ENCODE data around the gene PRXL2B.

Gene PRXL2B

GRCh38 chr1:2630498-2631135 is 44.0 kb downstream of the PRXL2B start:
- Histone ChIP-seq H3K4me3 (ENCODE audit: insufficient read depth, low read depth, low read length, poor library complexity, severe bottlenecking) (no peak overlapping the region), H3K9me3 (ENCODE audit: control insufficient read depth, low read length) (no peaks in the 10 kb centered on the region), H3K4me1 (ENCODE audit: control insufficient read depth, insufficient read depth, low read length, poor library complexity, severe bottlenecking) (peaks cover 8% of the 10 kb centered on the region), H3K27ac (ENCODE audit: insufficient read depth, low read length, poor library complexity, severe bottlenecking) (no peak overlapping the region), H3K27me3 (replicated peaks; ENCODE audit: control insufficient read depth, insufficient read depth, low read length, poor library complexity, severe bottlenecking) (peaks cover 28% of the 10 kb centered on the region), H3K36me3 (ENCODE audit: control insufficient read depth, insufficient read depth, low read length) (no peaks in the 10 kb centered on the region)
- DNase-seq = no peak

- Histone ChIP-seq H3K4me3 (ENCODE audit: insufficient read depth, low read depth, low read length, poor library complexity, severe bottlenecking) (no peak overlapping the region), H3K9me3 (ENCODE audit: control insufficient read depth, low read length) (no peaks in the 10 kb centered on the region), H3K4me1 (ENCODE audit: control insufficient read depth, insufficient read depth, low read length, poor library complexity, severe bottlenecking) (peaks cover 8% of the 10 kb centered on the region), H3K27ac (ENCODE audit: insufficient read depth, low read length, poor library complexity, severe bottlenecking) (no peak overlapping the region), H3K27me3 (replicated peaks; ENCODE audit: control insufficient read depth, insufficient read depth, low read length, poor library complexity, severe bottlenecking) (peaks cover 25% of the 10 kb centered on the region), H3K36me3 (ENCODE audit: control insufficient read depth, insufficient read depth, low read length) (no peaks in the 10 kb centered on the region)
- no peak for DNase-seq
These were observed 44.8 kb downstream of the PRXL2B start for GRCh38 chr1:2631136-2632050.

GRCh38 chr1:2632051-2632430 is 45.5 kb downstream of the PRXL2B start:
- Histone ChIP-seq H3K27ac (ENCODE audit: insufficient read depth, low read length, poor library complexity, severe bottlenecking) (no peak overlapping the region), H3K27me3 (replicated peaks; ENCODE audit: control insufficient read depth, insufficient read depth, low read length, poor library complexity, severe bottlenecking) (peaks cover 25% of the 10 kb centered on the region)
- DNase-seq = no peak

GRCh38 chr1:2632561-2633361 is 46.2 kb downstream of the PRXL2B start, which contains the start of gene MMEL1:
Gene MMEL1 (minus strand): TSS chr1:2633016. CDS start chr1:2629484, 3,532 bp downstream.
- Histone ChIP-seq H3K4me1 (ENCODE audit: control insufficient read depth, insufficient read depth, low read length, poor library complexity, severe bottlenecking) (peaks cover 8% of the 10 kb centered on the region), H3K27ac (ENCODE audit: insufficient read depth, low read length, poor library complexity, severe bottlenecking) (no peak within 1 kb of the TSS), H3K27me3 (replicated peaks; ENCODE audit: control insufficient read depth, insufficient read depth, low read length, poor library complexity, severe bottlenecking) (peaks cover 18% of the 10 kb centered on the region), H3K4me3 (ENCODE audit: insufficient read depth, low read depth, low read length, poor library complexity, severe bottlenecking) (no peak within 1 kb of the TSS), H3K9me3 (ENCODE audit: control insufficient read depth, low read length) (no peaks in the 10 kb centered on the region), H3K36me3 (ENCODE audit: control insufficient read depth, insufficient read depth, low read length) (no peaks in the 10 kb centered on the region)
- no peak for DNase-seq

More at GRCh38 chr1:2632051-2632430, 45.5 kb downstream of the PRXL2B start:
- H3K9me3 ChIP-seq (ENCODE audit: control insufficient read depth, low read length) = no peaks in the 10 kb centered on the region
- H3K4me3 ChIP-seq (ENCODE audit: insufficient read depth, low read depth, low read length, poor library complexity, severe bottlenecking) = no peak overlapping the region
- peaks cover 8% of the 10 kb centered on the region for H3K4me1 ChIP-seq (ENCODE audit: control insufficient read depth, insufficient read depth, low read length, poor library complexity, severe bottlenecking)
- no peaks in the 10 kb centered on the region for H3K36me3 ChIP-seq (ENCODE audit: control insufficient read depth, insufficient read depth, low read length)

GRCh38 chr1:2633366-2633935 is 46.9 kb downstream of the PRXL2B start:
- Histone ChIP-seq H3K9me3 (ENCODE audit: control insufficient read depth, low read length) (no peaks in the 10 kb centered on the region), H3K27me3 (replicated peaks; ENCODE audit: control insufficient read depth, insufficient read depth, low read length, poor library complexity, severe bottlenecking) (peaks cover 11% of the 10 kb centered on the region), H3K4me1 (ENCODE audit: control insufficient read depth, insufficient read depth, low read length, poor library complexity, severe bottlenecking) (peaks cover 8% of the 10 kb centered on the region)

GRCh38 chr1:2633936-2634491 is 47.4 kb downstream of the PRXL2B start:
- H3K4me3 ChIP-seq (ENCODE audit: insufficient read depth, low read depth, low read length, poor library complexity, severe bottlenecking) = no peak overlapping the region
- H3K27me3 ChIP-seq (replicated peaks; ENCODE audit: control insufficient read depth, insufficient read depth, low read length, poor library complexity, severe bottlenecking) = peaks cover 10% of the 10 kb centered on the region
- peaks cover 5% of the 10 kb centered on the region for H3K4me1 ChIP-seq (ENCODE audit: control insufficient read depth, insufficient read depth, low read length, poor library complexity, severe bottlenecking)
- H3K27ac ChIP-seq (ENCODE audit: insufficient read depth, low read length, poor library complexity, severe bottlenecking) = no peak overlapping the region
- H3K9me3 ChIP-seq (ENCODE audit: control insufficient read depth, low read length) = no peaks in the 10 kb centered on the region
- no peaks in the 10 kb centered on the region for H3K36me3 ChIP-seq (ENCODE audit: control insufficient read depth, insufficient read depth, low read length)
- no peak for DNase-seq

More at GRCh38 chr1:2633366-2633935, 46.9 kb downstream of the PRXL2B start:
- Histone ChIP-seq H3K36me3 (ENCODE audit: control insufficient read depth, insufficient read depth, low read length) (no peaks in the 10 kb centered on the region), H3K27ac (ENCODE audit: insufficient read depth, low read length, poor library complexity, severe bottlenecking) (no peak overlapping the region), H3K4me3 (ENCODE audit: insufficient read depth, low read depth, low read length, poor library complexity, severe bottlenecking) (no peak overlapping the region)
- no peak for DNase-seq

- Histone ChIP-seq H3K27ac (ENCODE audit: insufficient read depth, low read length, poor library complexity, severe bottlenecking) (no peak overlapping the region), H3K9me3 (ENCODE audit: control insufficient read depth, low read length) (no peaks in the 10 kb centered on the region), H3K4me3 (ENCODE audit: insufficient read depth, low read depth, low read length, poor library complexity, severe bottlenecking) (no peak overlapping the region), H3K4me1 (ENCODE audit: control insufficient read depth, insufficient read depth, low read length, poor library complexity, severe bottlenecking) (no peaks in the 10 kb centered on the region), H3K36me3 (ENCODE audit: control insufficient read depth, insufficient read depth, low read length) (no peaks in the 10 kb centered on the region), H3K27me3 (replicated peaks; ENCODE audit: control insufficient read depth, insufficient read depth, low read length, poor library complexity, severe bottlenecking) (peaks cover 10% of the 10 kb centered on the region)
- DNase-seq = no peak
These were observed 48.9 kb downstream of the PRXL2B start for GRCh38 chr1:2635361-2636010.

GRCh38 chr1:2636733-2637132 is 50.2 kb downstream of the PRXL2B start:
- no peaks in the 10 kb centered on the region for H3K9me3 ChIP-seq (ENCODE audit: control insufficient read depth, low read length)
- H3K4me3 ChIP-seq (ENCODE audit: insufficient read depth, low read depth, low read length, poor library complexity, severe bottlenecking) = no peak overlapping the region
- H3K4me1 ChIP-seq (ENCODE audit: control insufficient read depth, insufficient read depth, low read length, poor library complexity, severe bottlenecking) = peaks cover 7% of the 10 kb centered on the region
- H3K27ac ChIP-seq (ENCODE audit: insufficient read depth, low read length, poor library complexity, severe bottlenecking) = no peak overlapping the region
- no peak for DNase-seq
- peaks cover 6% of the 10 kb centered on the region for H3K27me3 ChIP-seq (replicated peaks; ENCODE audit: control insufficient read depth, insufficient read depth, low read length, poor library complexity, severe bottlenecking)
- no peaks in the 10 kb centered on the region for H3K36me3 ChIP-seq (ENCODE audit: control insufficient read depth, insufficient read depth, low read length)
